Keratinocyte (primary cell): ENCODE results near the gene BRINP3. TPM values are rescaled to one million over a fixed set of nuclear protein-coding genes. Genes with fewer than 3 reads are reported as not detected.
"Not testable (repeated sequence)": the region's sequence is repeated elsewhere in the genome, so short reads cannot be mapped to it uniquely, and the experiment has no call there.

ENCODE experiments used
- DNase-seq: peaks from one replicate; pipeline ENCODE4 v3.0.0-alpha.2; 2011; ENCODE audit warnings: low read depth, missing footprints, low spot score
- FAIRE-seq: peaks from 2 replicates; lab custom pipeline; 2011; peaks lifted over from hg19 to GRCh38; lab: Jason Lieb, UNC
- H2AFZ ChIP-seq: 2 replicates; pipeline ENCODE4 v1.6.0; 2012; ENCODE audit warnings: low read length, control low read depth, inconsistent platforms; ENCODE audit not compliant: control insufficient read depth
- H3K27ac ChIP-seq: 2 replicates; pipeline ENCODE4 v1.5.1; 2011; ENCODE audit warnings: low read length; ENCODE audit not compliant: control insufficient read depth, insufficient read depth
- H3K27me3 ChIP-seq: 3 replicates; pipeline ENCODE4 v1.6.0; 2011; ENCODE audit warnings: low read length; ENCODE audit not compliant: control insufficient read depth, insufficient read depth; ENCODE audit errors: extremely low read depth
- H3K36me3 ChIP-seq, 2 experiments: 2 replicates in 1 of 2; 3 replicates in 1 of 2; pipeline ENCODE4 v1.5.1; 2011; ENCODE audit warnings: low read length in 2 of 2, mild to moderate bottlenecking in 1 of 2; ENCODE audit not compliant: control insufficient read depth in 2 of 2, insufficient read depth in 2 of 2; ENCODE audit errors: extremely low read depth in 1 of 2
- H3K4me1 ChIP-seq: 3 replicates; pipeline ENCODE4 v1.5.1; 2011; ENCODE audit warnings: low read length; ENCODE audit not compliant: control insufficient read depth, insufficient read depth; ENCODE audit errors: extremely low read depth
- H3K4me2 ChIP-seq: 3 replicates; pipeline ENCODE4 v1.6.0; 2011; ENCODE audit warnings: low read depth, low read length; ENCODE audit not compliant: control insufficient read depth, insufficient read depth; ENCODE audit errors: extremely low read depth
- H3K4me3 ChIP-seq, 3 experiments: fragments of 200-600 bp in 1 of 3; sonication (generic) in 1 of 3; 2 replicates in 2 of 3; 3 replicates in 1 of 3; pipeline ENCODE4 v1.5.1; 2011 to 2016; ENCODE audit warnings: low read length in 3 of 3, mild to moderate bottlenecking in 3 of 3, control low read depth in 2 of 3, inconsistent platforms in 1 of 3, low read depth in 1 of 3, mixed read lengths in 1 of 3, mixed run types in 1 of 3, moderate library complexity in 1 of 3; ENCODE audit not compliant: control insufficient read depth in 2 of 3, insufficient read depth in 2 of 3; ENCODE audit errors: extremely low read depth in 1 of 3
- H3K79me2 ChIP-seq: 2 replicates; pipeline ENCODE4 v1.6.0; 2012; ENCODE audit warnings: low read length; ENCODE audit not compliant: control insufficient read depth, insufficient read depth
- H3K9ac ChIP-seq: 3 replicates; pipeline ENCODE4 v1.6.0; 2011; ENCODE audit warnings: low read length; ENCODE audit not compliant: control insufficient read depth, insufficient read depth; ENCODE audit errors: extremely low read depth
- H3K9me1 ChIP-seq: 3 replicates; pipeline ENCODE4 v1.6.0; 2011; ENCODE audit warnings: low read length; ENCODE audit not compliant: control insufficient read depth, insufficient read depth; ENCODE audit errors: extremely low read depth
- H3K9me3 ChIP-seq: 2 replicates; pipeline ENCODE4 v1.5.1; 2012; ENCODE audit warnings: low read depth, low read length; ENCODE audit not compliant: control insufficient read depth
- H4K20me1 ChIP-seq: 3 replicates; pipeline ENCODE4 v1.6.0; 2011; ENCODE audit warnings: low read length; ENCODE audit not compliant: control insufficient read depth, insufficient read depth; ENCODE audit errors: extremely low read depth
- EZH2 ChIP-seq: IDR thresholded peaks from one replicate; pipeline ENCODE4 v1.6.1; 2012; ENCODE audit warnings: inconsistent platforms, mild to moderate bottlenecking, low read length, moderate library complexity
- dilution Hi-C: fragments of 300-500 bp; cut with MboI; formaldehyde crosslinking; loops from one replicate; pipeline ENCODE4 v1.7.0; 2020; ENCODE audit warnings: low sequenced_read_pairs; ENCODE audit not compliant: extremely low pct_ligation_motif_present
- polyA plus RNA-seq, 5 experiments: library from polyadenylated mRNA; depleted of rRNA in 3 of 5; stranded (reverse) in 3 of 5; stranded (forward) in 1 of 5; unstranded in 1 of 5; fragments of >200 nt; gene quantifications; 1 replicate in 1 of 5; 2 replicates in 3 of 5; 3 replicates in 1 of 5; pipeline versions ENCODE4 v1.2.1 to v1.2.3, GENCODE V29; 2011 to 2012; ENCODE audit warnings: missing spikeins in 2 of 5, low read depth in 1 of 5, low replicate concordance in 1 of 5
- TF ChIP-seq, protein P1 (sequence below), 3 experiments: IDR thresholded peaks in 1 of 3; conservative IDR thresholded peaks in 1 of 3; optimal IDR thresholded peaks in 1 of 3; 2 replicates in 2 of 3; 3 replicates in 1 of 3; pipeline versions ENCODE3 to v1.5.1; 2011; ENCODE audit warnings: low read length in 3 of 3, mild to moderate bottlenecking in 3 of 3, moderate library complexity in 2 of 3, control low read depth in 1 of 3, inconsistent platforms in 1 of 3; ENCODE audit not compliant: insufficient read depth in 2 of 3; ENCODE audit errors: extremely low read depth in 1 of 3

BRINP3 gene
- polyA plus RNA-seq, 1 donor (not counting 4 experiments of a cell fraction or from before 2014, with no cell fraction given): not detected

DNA sequence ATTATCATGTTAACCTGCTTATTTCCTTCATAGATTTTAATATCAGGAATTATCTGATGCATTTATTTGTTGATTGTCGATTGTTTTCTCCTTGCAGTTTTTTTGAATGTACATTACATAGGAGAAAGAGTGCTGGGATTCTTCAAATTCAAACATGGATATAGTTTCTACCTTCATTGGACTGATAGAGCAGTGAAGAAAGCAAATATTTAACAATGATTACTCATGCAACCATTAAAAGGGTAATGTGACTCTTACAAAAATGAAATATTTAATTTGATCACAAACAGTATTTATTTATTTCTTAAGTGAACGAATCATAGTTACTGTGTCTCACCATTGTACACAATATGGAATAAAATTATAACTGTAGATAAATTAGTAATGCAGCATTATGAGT lies 350.9 kb downstream of the BRINP3 start:
- H3K9me3 ChIP-seq: no peaks in the 10 kb centered on the region
- H3K27me3 ChIP-seq: no peaks in the 10 kb centered on the region
- no peak overlapping the region for H3K27ac ChIP-seq
- H4K20me1 ChIP-seq: no peaks in the 10 kb centered on the region
- no peak overlapping the region for H3K4me3 ChIP-seq
- H3K9me1 ChIP-seq: no peaks in the 10 kb centered on the region
- H3K4me2 ChIP-seq: no peak overlapping the region
- no peak overlapping the region for H3K9ac ChIP-seq
- no peak overlapping the region for H2AFZ ChIP-seq
- no peak for DNase-seq
- dilution Hi-C loops: no loop called here
- H3K79me2 ChIP-seq: no peaks in the 10 kb centered on the region
- FAIRE-seq: no peak
- H3K4me1 ChIP-seq: no peaks in the 10 kb centered on the region
- TF ChIP-seq, protein P1, sequence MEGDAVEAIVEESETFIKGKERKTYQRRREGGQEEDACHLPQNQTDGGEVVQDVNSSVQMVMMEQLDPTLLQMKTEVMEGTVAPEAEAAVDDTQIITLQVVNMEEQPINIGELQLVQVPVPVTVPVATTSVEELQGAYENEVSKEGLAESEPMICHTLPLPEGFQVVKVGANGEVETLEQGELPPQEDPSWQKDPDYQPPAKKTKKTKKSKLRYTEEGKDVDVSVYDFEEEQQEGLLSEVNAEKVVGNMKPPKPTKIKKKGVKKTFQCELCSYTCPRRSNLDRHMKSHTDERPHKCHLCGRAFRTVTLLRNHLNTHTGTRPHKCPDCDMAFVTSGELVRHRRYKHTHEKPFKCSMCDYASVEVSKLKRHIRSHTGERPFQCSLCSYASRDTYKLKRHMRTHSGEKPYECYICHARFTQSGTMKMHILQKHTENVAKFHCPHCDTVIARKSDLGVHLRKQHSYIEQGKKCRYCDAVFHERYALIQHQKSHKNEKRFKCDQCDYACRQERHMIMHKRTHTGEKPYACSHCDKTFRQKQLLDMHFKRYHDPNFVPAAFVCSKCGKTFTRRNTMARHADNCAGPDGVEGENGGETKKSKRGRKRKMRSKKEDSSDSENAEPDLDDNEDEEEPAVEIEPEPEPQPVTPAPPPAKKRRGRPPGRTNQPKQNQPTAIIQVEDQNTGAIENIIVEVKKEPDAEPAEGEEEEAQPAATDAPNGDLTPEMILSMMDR (optimal IDR thresholded peaks at IDR 0.05 in 1 of 3, IDR thresholded peaks at IDR 0.05 in 1 of 3, conservative IDR thresholded peaks at IDR 0.05 in 1 of 3; ENCODE audit: extremely low read depth in 1 of 3, insufficient read depth in 2 of 3, low read length in 3 of 3): no peak
- no peaks in the 10 kb centered on the region for H3K36me3 ChIP-seq

DNA sequence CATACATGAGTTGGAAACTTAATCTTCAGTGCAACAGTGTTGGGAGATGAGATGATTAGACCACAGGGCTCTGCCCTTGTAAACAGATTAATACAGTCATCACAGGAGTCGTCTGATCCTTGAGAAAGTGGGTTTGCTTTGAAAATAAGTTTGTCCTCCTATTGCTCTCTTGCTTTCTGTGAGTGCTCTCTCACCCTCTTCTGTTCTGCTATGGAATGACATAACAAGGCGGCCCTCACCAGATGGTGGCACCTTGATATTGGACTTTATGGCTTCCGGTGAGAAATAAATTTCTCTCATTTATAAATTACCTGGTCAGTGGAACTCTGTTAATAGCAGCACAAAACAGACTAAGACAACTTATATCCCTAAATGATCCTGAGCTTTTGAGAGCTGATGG lies 353.6 kb downstream of the BRINP3 start:
- DNase-seq (no peak), FAIRE-seq (no peak)
- Histone ChIP-seq H3K4me3 (no peak overlapping the region), H3K79me2 (no peaks in the 10 kb centered on the region), H3K9me1 (no peaks in the 10 kb centered on the region), H3K4me2 (no peak overlapping the region), H3K9me3 (no peaks in the 10 kb centered on the region), H3K9ac (no peak overlapping the region), H3K36me3 (no peaks in the 10 kb centered on the region), H2AFZ (no peak overlapping the region), H3K4me1 (no peaks in the 10 kb centered on the region), H3K27ac (no peak overlapping the region), H3K27me3 (no peaks in the 10 kb centered on the region), H4K20me1 (no peaks in the 10 kb centered on the region)
- dilution Hi-C loops: no loop called here
- TF ChIP-seq, protein P1 (optimal IDR thresholded peaks at IDR 0.05 in 1 of 3, IDR thresholded peaks at IDR 0.05 in 1 of 3, conservative IDR thresholded peaks at IDR 0.05 in 1 of 3; ENCODE audit: extremely low read depth in 1 of 3, insufficient read depth in 2 of 3, low read length in 3 of 3): no peak
- TF ChIP-seq EZH2: no peak

DNA sequence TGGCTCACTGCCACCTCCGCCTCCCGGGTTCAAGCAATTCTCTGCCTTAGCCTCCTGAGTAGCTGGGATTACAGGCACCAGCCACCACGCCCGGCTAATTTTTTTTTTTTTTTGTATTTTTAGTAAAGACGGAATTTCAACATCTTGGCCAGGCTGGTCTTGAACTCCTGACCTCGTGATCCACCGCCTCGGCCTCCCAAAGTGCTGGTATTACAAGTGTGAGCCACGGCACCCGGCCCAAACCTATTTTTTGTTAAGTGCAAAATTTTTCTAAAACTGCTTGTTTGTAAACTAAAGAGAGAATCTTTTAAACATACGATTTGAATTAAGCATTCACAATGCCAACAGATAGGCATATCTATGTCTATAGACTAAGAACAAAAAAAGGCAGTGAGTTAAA lies 357.1 kb downstream of the BRINP3 start:
- H3K9ac ChIP-seq, H3K79me2 ChIP-seq, H3K27ac ChIP-seq, H3K9me3 ChIP-seq, H3K9me1 ChIP-seq, H3K4me2 ChIP-seq, H3K36me3 ChIP-seq, H3K4me3 ChIP-seq, H4K20me1 ChIP-seq, H2AFZ ChIP-seq, dilution Hi-C loops, DNase-seq, FAIRE-seq, H3K27me3 ChIP-seq, H3K4me1 ChIP-seq: not testable (repeated sequence)
